Measurements from ENCODE around the gene RAD51B. TPM values are rescaled to one million over a fixed set of nuclear protein-coding genes. Genes with fewer than 3 reads are reported as not detected.

The RAD51B gene
- total RNA-seq, 2 experiments from 2014 or later: 27.4 to 31.6 TPM

- Mint-ChIP-seq H3K9me3 (no peaks in the 10 kb centered on the region), H3K36me3 (peaks cover 3% of the 10 kb centered on the region), H3K27me3 (no peaks in the 10 kb centered on the region), H3K27ac (no peak overlapping the region), H3K4me3 (no peak overlapping the region), H3K4me1 (peaks cover 31% of the 10 kb centered on the region)
- DNase-seq: no peak
These were observed 847.8 kb downstream of the RAD51B start for GRCh38 chr14:68667313-68667791.

DNA sequence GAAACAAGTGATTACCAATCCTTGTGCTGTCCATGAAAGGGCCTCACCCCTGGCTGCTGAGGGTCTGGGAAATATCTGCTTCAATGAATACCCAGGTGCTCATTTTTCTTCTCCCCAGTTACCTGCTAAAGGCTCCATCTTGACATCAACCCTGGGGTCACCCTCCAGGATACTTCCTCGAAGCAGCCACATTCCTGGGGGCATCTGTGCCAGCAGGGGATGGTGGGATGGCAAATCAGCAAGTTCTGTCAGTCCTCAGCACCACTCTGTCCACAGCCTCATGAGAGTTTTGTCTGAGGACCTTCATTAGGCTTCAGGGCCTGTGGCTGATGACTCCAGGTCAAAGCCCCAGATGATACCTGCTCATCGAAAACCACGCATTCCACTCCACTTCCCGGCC is 848.4 kb downstream of the RAD51B start:
- Mint-ChIP-seq H3K4me3 (no peak overlapping the region), H3K27ac (no peak overlapping the region), H3K4me1 (peaks cover 30% of the 10 kb centered on the region), H3K36me3 (peaks cover 3% of the 10 kb centered on the region), H3K27me3 (no peaks in the 10 kb centered on the region), H3K9me3 (no peaks in the 10 kb centered on the region)
- DNase-seq: no peak

DNA sequence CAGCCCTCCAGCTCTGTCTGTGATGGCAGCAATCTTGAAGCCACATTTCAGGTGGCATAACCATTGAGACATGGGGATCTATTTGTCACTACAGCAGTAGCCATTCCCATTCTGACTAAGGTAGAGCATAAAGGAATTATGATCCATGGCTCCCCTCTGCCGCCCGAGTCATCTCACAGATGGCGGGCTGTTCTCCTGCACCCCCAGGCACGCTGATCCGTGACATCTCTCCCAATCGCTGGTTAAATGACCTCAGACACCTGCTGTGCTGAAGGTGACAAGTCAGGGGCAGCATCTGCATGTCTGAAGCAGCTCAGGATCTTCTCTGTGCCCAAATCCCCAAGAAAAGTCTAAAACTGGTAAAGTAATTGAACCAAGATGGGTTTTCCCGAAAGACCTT is 849.0 kb downstream of the RAD51B start:
- H3K27ac Mint-ChIP-seq: no peak overlapping the region
- DNase-seq: no peak
- H3K9me3 Mint-ChIP-seq: no peaks in the 10 kb centered on the region
- H3K36me3 Mint-ChIP-seq: peaks cover 3% of the 10 kb centered on the region
- no peaks in the 10 kb centered on the region for H3K27me3 Mint-ChIP-seq
- peaks cover 25% of the 10 kb centered on the region for H3K4me1 Mint-ChIP-seq
- no peak overlapping the region for H3K4me3 Mint-ChIP-seq

DNA sequence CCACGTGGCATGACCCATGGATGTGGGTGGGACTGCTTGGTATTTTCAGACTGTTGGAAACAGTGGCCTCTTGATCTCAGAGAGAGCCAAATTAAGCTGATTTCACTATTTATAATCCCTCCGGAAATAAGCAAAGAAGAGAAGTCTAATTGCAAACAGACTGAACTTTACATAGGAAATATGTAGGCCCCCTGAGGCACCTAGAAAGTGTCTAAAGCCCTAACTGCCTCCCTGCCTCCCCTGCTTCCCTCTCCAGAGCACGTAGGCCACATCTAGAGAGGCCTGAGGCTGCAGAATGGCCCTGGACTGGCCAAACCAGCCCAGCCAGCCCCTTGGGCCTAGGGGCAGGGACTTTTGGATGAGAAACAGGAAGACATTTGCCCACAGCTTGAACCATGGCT is 849.5 kb downstream of the RAD51B start:
- Mint-ChIP-seq H3K27me3 (no peaks in the 10 kb centered on the region), H3K27ac (no peak overlapping the region), H3K4me3 (no peak overlapping the region), H3K4me1 (peaks cover 21% of the 10 kb centered on the region), H3K36me3 (peaks cover 3% of the 10 kb centered on the region), H3K9me3 (no peaks in the 10 kb centered on the region)
- DNase-seq: no peak

- H3K9me3 Mint-ChIP-seq: no peaks in the 10 kb centered on the region
These were observed 850.2 kb downstream of the RAD51B start for GRCh38 chr14:68669603-68670358.

GRCh38 chr14:68670359-68670715 is 850.8 kb downstream of the RAD51B start:
- Mint-ChIP-seq H3K27me3 (no peaks in the 10 kb centered on the region), H3K4me3 (no peak overlapping the region), H3K36me3 (peaks cover 3% of the 10 kb centered on the region), H3K4me1 (peaks cover 16% of the 10 kb centered on the region), H3K27ac (no peak overlapping the region), H3K9me3 (no peaks in the 10 kb centered on the region)
- no peak for DNase-seq

More at GRCh38 chr14:68669603-68670358, 850.2 kb downstream of the RAD51B start:
- no peak overlapping the region for H3K4me3 Mint-ChIP-seq
- no peak for DNase-seq
- peaks cover 3% of the 10 kb centered on the region for H3K36me3 Mint-ChIP-seq
- no peak overlapping the region for H3K27ac Mint-ChIP-seq
- peaks cover 16% of the 10 kb centered on the region for H3K4me1 Mint-ChIP-seq
- H3K27me3 Mint-ChIP-seq: no peaks in the 10 kb centered on the region

DNA sequence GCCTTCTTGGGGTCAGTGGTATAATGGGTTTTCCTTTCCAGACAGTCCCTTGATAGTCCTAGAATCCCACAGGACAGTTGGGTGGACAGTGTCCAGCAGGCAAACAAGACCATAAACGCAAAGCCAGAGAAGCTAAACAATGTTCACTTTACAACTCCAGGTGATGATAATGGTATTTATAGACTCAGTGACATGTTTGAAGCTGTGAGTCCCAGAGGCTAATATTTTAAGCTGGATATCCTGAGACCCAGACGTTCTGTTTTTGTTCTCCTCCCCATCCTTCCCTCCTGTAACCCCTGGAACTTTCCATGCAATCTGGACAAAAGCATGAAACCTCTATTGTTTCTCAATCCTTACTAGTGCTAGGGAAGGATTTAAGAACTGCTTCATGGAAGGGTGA is 852.3 kb downstream of the RAD51B start:
- Mint-ChIP-seq H3K4me1 (peaks cover 12% of the 10 kb centered on the region), H3K36me3 (no peaks in the 10 kb centered on the region), H3K27ac (no peak overlapping the region), H3K9me3 (no peaks in the 10 kb centered on the region), H3K4me3 (no peak overlapping the region), H3K27me3 (no peaks in the 10 kb centered on the region)
- DNase-seq: no peak

DNA sequence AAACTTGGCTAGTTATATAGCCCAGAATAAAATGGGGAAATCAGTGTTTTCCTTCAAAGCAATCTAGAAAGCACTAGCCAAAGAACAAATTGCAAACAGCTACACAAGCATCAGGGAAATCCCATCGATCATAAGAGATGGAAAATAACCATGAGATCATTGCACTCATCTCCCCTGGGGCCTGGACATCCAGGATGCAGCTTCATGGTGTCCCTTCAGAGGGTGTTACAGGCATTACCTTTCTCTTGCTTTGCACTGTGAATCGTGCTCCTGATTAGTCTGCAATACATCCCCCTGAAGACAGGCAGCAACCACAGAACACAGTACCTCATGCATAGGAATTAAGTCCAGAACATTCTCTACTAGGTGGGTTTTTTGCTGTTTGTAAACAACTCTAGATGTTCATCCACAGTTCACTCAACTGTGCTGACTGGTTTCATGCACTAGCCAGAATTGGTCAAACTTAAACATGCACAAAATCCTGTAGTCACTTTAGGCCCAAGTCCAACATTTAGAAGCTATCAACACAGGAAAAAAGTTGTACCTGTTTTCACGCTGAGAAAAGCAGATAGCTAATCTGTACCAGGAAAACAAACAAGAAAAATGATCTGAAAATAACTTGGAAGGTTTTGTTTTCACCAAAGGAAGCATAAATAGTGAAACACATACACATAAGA is 853.2 kb downstream of the RAD51B start:
- Mint-ChIP-seq H3K4me1 (peaks cover 16% of the 10 kb centered on the region), H3K4me3 (no peak overlapping the region), H3K27ac (no peak overlapping the region), H3K36me3 (no peaks in the 10 kb centered on the region), H3K27me3 (no peaks in the 10 kb centered on the region), H3K9me3 (no peaks in the 10 kb centered on the region)
- DNase-seq: no peak

DNA sequence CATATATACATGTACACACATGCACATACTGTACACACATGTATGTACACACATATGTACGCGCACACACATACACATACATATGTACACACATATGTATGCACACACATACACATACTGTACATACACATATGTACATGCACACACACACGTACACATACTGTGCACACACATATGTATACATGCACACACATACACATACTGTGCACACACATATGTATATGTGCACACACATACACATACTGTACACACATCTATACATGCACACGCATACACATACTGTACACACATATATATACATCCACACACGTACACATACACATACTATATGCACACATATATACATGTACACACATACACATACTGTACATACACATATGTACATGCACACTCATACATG is 853.9 kb downstream of the RAD51B start:
- Mint-ChIP-seq H3K4me1 (peaks cover 23% of the 10 kb centered on the region), H3K36me3 (no peaks in the 10 kb centered on the region), H3K4me3 (no peak overlapping the region), H3K27me3 (no peaks in the 10 kb centered on the region), H3K9me3 (no peaks in the 10 kb centered on the region), H3K27ac (no peak overlapping the region)
- no peak for DNase-seq

DNA sequence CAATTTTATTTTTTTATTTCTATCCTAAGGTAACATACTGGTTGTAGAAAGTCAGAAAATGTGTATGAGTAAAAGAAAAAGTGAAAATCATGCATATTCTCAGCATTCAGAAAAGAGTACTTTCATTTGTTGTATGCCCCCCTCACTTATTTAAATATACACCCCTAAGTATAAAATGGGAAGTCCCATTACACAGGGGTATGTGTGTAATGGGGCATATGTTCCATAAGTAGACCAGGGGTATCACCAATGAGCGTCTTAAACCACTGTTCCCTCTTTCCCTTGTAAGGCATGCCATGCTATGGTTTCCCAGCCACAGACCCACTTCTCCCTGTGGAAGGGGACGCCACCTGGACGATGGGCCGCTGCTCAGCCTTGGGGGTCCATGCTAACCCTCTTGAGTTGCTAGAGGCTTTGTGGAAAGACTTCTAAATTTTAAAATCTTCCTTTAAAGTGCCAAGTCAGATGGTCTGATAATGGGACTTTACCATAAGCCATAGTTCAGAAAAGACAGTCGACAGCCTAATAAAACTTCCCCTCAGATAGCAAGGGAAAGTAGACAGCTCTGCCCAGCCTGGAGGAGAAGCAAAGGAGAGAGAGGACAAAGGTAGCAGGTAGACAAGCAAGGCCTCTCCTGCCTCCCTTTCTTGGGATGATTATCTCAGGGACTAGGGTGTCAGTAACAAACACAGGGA is 855.1 kb downstream of the RAD51B start:
- Mint-ChIP-seq H3K27me3 (no peaks in the 10 kb centered on the region), H3K4me1 (peaks cover 23% of the 10 kb centered on the region), H3K9me3 (no peaks in the 10 kb centered on the region), H3K36me3 (no peaks in the 10 kb centered on the region), H3K4me3 (no peak overlapping the region), H3K27ac (peak overlapping the region; percentile 21)
- no peak for DNase-seq

- Mint-ChIP-seq H3K36me3 (no peaks in the 10 kb centered on the region), H3K4me1 (peaks cover 23% of the 10 kb centered on the region), H3K9me3 (no peaks in the 10 kb centered on the region), H3K4me3 (no peak overlapping the region), H3K27ac (no peak overlapping the region), H3K27me3 (no peaks in the 10 kb centered on the region)
- no peak for DNase-seq
These were observed 855.6 kb downstream of the RAD51B start for GRCh38 chr14:68675233-68675577.

DNA sequence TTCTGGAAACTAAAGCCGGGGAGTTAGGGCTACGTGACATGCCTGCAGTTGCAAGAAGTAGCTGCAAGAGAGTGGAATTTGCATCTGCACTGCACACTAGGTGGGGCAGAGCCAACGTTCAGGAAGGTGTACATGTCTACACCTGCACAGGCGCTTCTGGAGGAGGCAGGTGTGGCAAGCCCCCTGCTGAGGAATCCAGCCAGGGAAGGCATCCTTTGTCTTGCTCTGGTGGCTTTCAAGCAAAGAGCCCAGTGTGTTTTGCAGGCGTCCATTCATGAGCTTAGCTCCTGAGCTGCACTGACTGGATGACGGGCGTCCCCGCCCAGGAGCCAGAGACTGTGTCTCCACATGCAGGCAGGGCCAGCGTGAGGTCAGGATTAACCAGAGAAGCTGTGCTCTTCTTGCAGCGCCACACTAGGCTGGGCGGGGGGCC is 856.9 kb downstream of the RAD51B start:
- Mint-ChIP-seq H3K27me3 (no peaks in the 10 kb centered on the region), H3K4me1 (peaks cover 24% of the 10 kb centered on the region), H3K36me3 (no peaks in the 10 kb centered on the region), H3K27ac (no peak overlapping the region), H3K4me3 (no peak overlapping the region), H3K9me3 (no peaks in the 10 kb centered on the region)
- DNase-seq: no peak

GRCh38 chr14:68677476-68677875 is 857.9 kb downstream of the RAD51B start:
- Mint-ChIP-seq H3K27me3 (no peaks in the 10 kb centered on the region), H3K27ac (no peak overlapping the region), H3K9me3 (no peaks in the 10 kb centered on the region), H3K36me3 (no peaks in the 10 kb centered on the region), H3K4me3 (no peak overlapping the region), H3K4me1 (peaks cover 33% of the 10 kb centered on the region)
- DNase-seq: no peak

GRCh38 chr14:68677901-68678300 is 858.3 kb downstream of the RAD51B start:
- H3K27me3 Mint-ChIP-seq: no peaks in the 10 kb centered on the region
- DNase-seq: no peak
- no peak overlapping the region for H3K4me3 Mint-ChIP-seq

DNA sequence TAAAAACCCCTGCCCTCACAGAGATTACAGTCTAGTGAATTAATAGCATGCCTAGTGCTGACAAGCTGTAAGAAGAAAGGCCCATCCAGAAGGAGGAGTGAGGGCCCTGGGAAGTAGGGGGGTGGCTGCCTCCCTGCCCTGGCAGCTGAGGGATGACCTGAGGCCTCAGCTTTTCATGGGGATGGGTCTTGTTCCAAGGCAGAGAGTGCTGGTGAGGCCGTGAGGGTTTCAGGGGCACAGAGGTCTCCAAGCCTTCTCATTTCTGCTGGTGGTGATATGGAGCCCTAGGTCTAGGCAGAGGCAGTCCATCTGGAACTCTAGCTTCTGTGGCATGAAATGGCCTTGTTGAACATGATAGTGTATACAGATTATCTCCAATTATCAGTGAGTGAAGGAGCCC is 858.9 kb downstream of the RAD51B start:
- Mint-ChIP-seq H3K27ac (no peak overlapping the region), H3K36me3 (no peaks in the 10 kb centered on the region), H3K9me3 (no peaks in the 10 kb centered on the region), H3K4me3 (no peak overlapping the region), H3K27me3 (no peaks in the 10 kb centered on the region), H3K4me1 (peaks cover 38% of the 10 kb centered on the region)
- no peak for DNase-seq

More at GRCh38 chr14:68677901-68678300, 858.3 kb downstream of the RAD51B start:
- H3K27ac Mint-ChIP-seq: no peak overlapping the region
- peaks cover 32% of the 10 kb centered on the region for H3K4me1 Mint-ChIP-seq
- H3K9me3 Mint-ChIP-seq: no peaks in the 10 kb centered on the region
- no peaks in the 10 kb centered on the region for H3K36me3 Mint-ChIP-seq
